GM12865 (cell line): Measurements from ENCODE around the gene FAM81B.

Source experiments
- DNase-seq: peaks from one replicate; pipeline ENCODE4 v3.0.0; 2010; ENCODE audit warnings: low read depth
- H3K4me3 ChIP-seq: 2 replicates; pipeline ENCODE4 v1.5.1; 2011; ENCODE audit warnings: mild to moderate bottlenecking, low read depth, low read length, control low read depth
- TF ChIP-seq, protein P1 (sequence below): IDR thresholded peaks from 2 replicates; pipeline ENCODE4 v1.5.1; 2011; ENCODE audit warnings: low read length, control low read depth, low read depth, inconsistent platforms; ENCODE audit not compliant: insufficient read depth; ENCODE audit errors: missing control alignments

FAM81B gene

GRCh38 chr5:95445442-95445841, 54.3 kb downstream of the FAM81B start:
- TF ChIP-seq, protein P1, sequence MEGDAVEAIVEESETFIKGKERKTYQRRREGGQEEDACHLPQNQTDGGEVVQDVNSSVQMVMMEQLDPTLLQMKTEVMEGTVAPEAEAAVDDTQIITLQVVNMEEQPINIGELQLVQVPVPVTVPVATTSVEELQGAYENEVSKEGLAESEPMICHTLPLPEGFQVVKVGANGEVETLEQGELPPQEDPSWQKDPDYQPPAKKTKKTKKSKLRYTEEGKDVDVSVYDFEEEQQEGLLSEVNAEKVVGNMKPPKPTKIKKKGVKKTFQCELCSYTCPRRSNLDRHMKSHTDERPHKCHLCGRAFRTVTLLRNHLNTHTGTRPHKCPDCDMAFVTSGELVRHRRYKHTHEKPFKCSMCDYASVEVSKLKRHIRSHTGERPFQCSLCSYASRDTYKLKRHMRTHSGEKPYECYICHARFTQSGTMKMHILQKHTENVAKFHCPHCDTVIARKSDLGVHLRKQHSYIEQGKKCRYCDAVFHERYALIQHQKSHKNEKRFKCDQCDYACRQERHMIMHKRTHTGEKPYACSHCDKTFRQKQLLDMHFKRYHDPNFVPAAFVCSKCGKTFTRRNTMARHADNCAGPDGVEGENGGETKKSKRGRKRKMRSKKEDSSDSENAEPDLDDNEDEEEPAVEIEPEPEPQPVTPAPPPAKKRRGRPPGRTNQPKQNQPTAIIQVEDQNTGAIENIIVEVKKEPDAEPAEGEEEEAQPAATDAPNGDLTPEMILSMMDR = no peak
- no peak for DNase-seq
- no peak overlapping the region for H3K4me3 ChIP-seq

DNA sequence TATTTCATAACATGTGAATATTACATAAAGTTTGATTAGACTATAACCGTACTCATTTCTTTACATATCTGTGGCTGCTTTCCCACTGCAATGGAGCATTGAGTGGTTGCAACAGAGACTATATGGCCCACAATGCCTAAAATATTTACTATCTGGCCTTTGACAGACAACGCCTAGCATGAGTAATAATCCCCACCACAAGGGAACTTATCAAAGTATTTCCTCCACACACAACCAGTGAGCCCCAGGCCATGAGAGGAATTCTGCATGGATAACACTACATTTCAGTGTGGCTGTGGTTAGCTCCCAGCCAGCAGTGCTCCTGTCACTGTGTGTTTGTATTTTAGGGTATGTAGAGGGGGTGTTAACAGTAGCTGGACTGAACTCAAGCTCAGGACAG, 54.8 kb downstream of the FAM81B start:
- DNase-seq = no peak
- TF ChIP-seq, protein P1 = no peak
- no peak overlapping the region for H3K4me3 ChIP-seq

GRCh38 chr5:95446560-95447221, 55.5 kb downstream of the FAM81B start:
- no peak overlapping the region for H3K4me3 ChIP-seq
- TF ChIP-seq, protein P1 = no peak
- DNase-seq = no peak

DNA sequence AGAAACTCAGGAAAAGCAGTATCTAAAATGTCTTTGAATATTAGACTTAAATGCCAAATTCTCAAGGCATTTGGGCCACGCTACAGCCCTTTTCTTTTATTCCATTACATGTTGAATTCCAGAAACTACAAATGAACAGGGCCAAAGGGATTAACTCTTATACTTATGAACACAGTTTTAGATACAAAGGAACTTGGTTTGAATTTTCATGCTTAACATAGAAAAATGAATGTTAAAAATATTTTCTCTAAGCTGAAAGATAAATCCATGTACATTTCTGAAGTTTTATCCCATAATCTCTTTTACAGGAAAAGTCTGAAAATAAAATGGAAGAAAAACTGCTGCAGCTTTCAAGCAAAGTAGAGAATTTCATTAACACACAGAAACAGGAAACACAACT, 56.8 kb downstream of the FAM81B start:
- TF ChIP-seq, protein P1 = no peak

DNA sequence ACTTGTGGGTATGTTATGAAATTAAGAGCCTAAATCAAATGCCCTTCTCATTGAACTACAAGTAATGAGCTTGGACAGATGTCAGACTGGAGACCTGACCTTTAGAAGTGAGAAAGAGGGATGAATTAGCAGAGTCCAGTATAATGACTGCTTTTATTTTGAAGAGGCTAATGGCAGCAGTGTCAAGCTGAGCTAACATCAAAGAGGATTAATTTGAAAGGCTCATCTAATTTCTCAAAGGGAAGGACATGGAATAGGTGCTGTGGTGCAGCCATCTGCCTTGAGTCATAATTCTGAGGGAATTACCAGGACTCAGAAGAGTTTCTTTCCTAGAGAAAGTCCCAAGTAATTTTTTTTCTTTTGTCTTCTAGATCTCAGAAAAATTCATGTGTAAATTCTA, 57.6 kb downstream of the FAM81B start:
- TF ChIP-seq, protein P1 = no peak
- no peak for DNase-seq
- no peak overlapping the region for H3K4me3 ChIP-seq

More for the DNA sequence above, 56.8 kb downstream of the FAM81B start:
- no peak for DNase-seq
- no peak overlapping the region for H3K4me3 ChIP-seq

DNA sequence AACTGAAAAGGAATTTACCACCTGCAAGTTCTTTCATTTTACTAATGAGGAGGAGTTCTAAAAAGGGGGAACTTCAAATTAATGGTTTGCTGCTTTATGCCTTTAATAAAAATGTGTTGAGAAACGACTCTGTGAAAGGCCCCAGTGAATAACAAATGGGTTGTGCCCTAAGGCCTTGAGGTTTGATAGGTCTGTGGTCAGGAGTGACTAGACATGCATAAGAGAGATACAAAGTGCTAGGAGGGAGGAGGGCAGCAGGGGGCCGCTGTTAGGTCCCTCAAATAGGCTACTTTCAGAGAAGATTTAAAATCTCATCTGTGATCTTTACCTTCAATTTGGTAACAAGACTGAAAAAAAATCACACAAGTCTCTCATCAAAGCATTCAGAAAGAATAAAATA, 58.3 kb downstream of the FAM81B start:
- DNase-seq = no peak
- H3K4me3 ChIP-seq = no peak overlapping the region
- TF ChIP-seq, protein P1 = no peak

DNA sequence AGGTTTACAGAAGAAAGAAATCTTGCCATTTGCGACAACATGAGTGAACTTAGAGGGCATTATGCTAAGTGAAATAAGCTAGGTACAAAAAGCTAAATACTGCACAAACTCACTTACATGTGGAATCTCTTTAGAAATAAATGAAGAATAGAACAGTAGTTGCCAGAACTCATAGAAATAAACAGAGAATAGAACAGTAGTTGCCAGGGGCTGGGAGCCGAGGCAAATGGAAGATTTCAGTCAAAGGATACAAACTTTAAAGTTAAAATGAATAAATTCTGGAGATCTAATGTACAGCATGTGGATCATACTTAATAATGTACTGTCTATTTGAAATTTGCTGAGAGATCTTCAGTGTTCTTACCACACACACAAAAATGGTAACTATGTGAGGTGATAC, 63.4 kb downstream of the FAM81B start:
- TF ChIP-seq, protein P1 = no peak
- DNase-seq = no peak
- H3K4me3 ChIP-seq = no peak overlapping the region
